Progenitor cell of endocrine pancreas (in vitro differentiated cells): ENCODE measurements around the gene EID2. TPM values are rescaled to one million over a fixed set of nuclear protein-coding genes. Genes with fewer than 3 reads are reported as not detected.

Experiments
- DNase-seq: peaks from one replicate; pipeline ENCODE4 v3.0.0; 2021; ENCODE audit warnings: low spot score; ENCODE audit not compliant: unreplicated experiment
- H3K27ac Mint-ChIP-seq: 2 replicates; pipeline ENCODE4 v1.8.0; 2021; ENCODE audit warnings: mild to moderate bottlenecking, moderate library complexity, mixed read lengths
- H3K27me3 Mint-ChIP-seq: 2 replicates; pipeline ENCODE4 v1.8.0; 2021; ENCODE audit warnings: mixed read lengths
- H3K36me3 Mint-ChIP-seq: 2 replicates; pipeline ENCODE4 v1.8.0; 2022; ENCODE audit warnings: mixed read lengths; ENCODE audit not compliant: insufficient read depth
- H3K4me1 Mint-ChIP-seq: 2 replicates; pipeline ENCODE4 v1.8.0; 2021; ENCODE audit warnings: low read depth, mixed read lengths
- H3K4me3 Mint-ChIP-seq: 2 replicates; pipeline ENCODE4 v1.8.0; 2021; ENCODE audit warnings: low read depth, mild to moderate bottlenecking, moderate library complexity, mixed read lengths
- H3K9me3 Mint-ChIP-seq: 2 replicates; pipeline ENCODE4 v1.8.0; 2021; ENCODE audit warnings: low read depth, mixed read lengths
- CTCF ChIP-seq: fragments of 200-600 bp; sonication (generic); IDR thresholded peaks from one replicate; pipeline ENCODE4 v1.5.0; 2021; ENCODE audit warnings: antibody characterized with exemption, mild to moderate bottlenecking; ENCODE audit not compliant: unreplicated experiment
- total RNA-seq: library from RNA; stranded (reverse); gene quantifications from 2 replicates; pipeline ENCODE4 v1.2.1, GENCODE V29; 2021

Gene EID2
- total RNA-seq, 1 donor from 2014 or later, result 24.1 TPM

GRCh38 chr19:39492225-39492624 lies 47.7 kb downstream of the EID2 start:
- Mint-ChIP-seq H3K4me1 (no peaks in the 10 kb centered on the region), H3K9me3 (no peaks in the 10 kb centered on the region), H3K27me3 (peaks cover 14% of the 10 kb centered on the region), H3K4me3 (no peak overlapping the region), H3K36me3 (peaks cover 10% of the 10 kb centered on the region), H3K27ac (no peak overlapping the region)
- TF ChIP-seq CTCF, result no peak
- DNase-seq, result no peak

- peaks cover 14% of the 10 kb centered on the region for H3K36me3 Mint-ChIP-seq
These were observed 50.2 kb downstream of the EID2 start for GRCh38 chr19:39489756-39490155.

More at GRCh38 chr19:39489756-39490155, 50.2 kb downstream of the EID2 start:
- no peak for TF ChIP-seq CTCF
- Mint-ChIP-seq H3K27me3 (no peaks in the 10 kb centered on the region), H3K9me3 (no peaks in the 10 kb centered on the region), H3K4me1 (no peaks in the 10 kb centered on the region), H3K27ac (no peak overlapping the region), H3K4me3 (no peak overlapping the region)
- no peak for DNase-seq

Other genes starting within 250 kb of the EID2 start
- not detected in 2 replicates for gene IFNL1, start 243.8 kb downstream of the EID2 start, total RNA-seq
- 4.8 and 5.2 TPM in 2 replicates for gene LRFN1, start 219.3 kb downstream of the EID2 start, total RNA-seq
- not detected in 2 replicates for gene GMFG, start 204.1 kb downstream of the EID2 start, total RNA-seq
- 140 and 152 TPM in 2 replicates for gene SAMD4B, start 197.7 kb downstream of the EID2 start, total RNA-seq
- gene PAF1, start 149.1 kb downstream of the EID2 start, total RNA-seq, result 49.4 and 49.5 TPM in 2 replicates
- 36.3 and 39.0 TPM in 2 replicates for gene MED29, start 148.8 kb downstream of the EID2 start, total RNA-seq
- gene ZFP36, start 133.3 kb downstream of the EID2 start, total RNA-seq, result 10.5 and 10.6 TPM in 2 replicates
- gene PLEKHG2, start 127.5 kb downstream of the EID2 start, total RNA-seq, result 162 and 170 TPM in 2 replicates
- 1,449 and 1,510 TPM in 2 replicates for gene RPS16, start 104.2 kb downstream of the EID2 start, total RNA-seq
- gene SUPT5H, start 94.6 kb downstream of the EID2 start, total RNA-seq, result 170 and 171 TPM in 2 replicates
- gene TIMM50, start 59.3 kb downstream of the EID2 start, total RNA-seq, result 79.3 TPM in 2 replicates
- 0.93 and 1.1 TPM in 2 replicates for gene DLL3, start 41.2 kb downstream of the EID2 start, total RNA-seq
- 5.1 and 6.5 TPM in 2 replicates for gene SELENOV, start 25.0 kb downstream of the EID2 start, total RNA-seq
- 1.8 and 2.0 TPM in 2 replicates for gene EID2B, start 7.3 kb downstream of the EID2 start, total RNA-seq
- not detected in 2 replicates for gene LGALS13, start 62.4 kb upstream of the EID2 start, total RNA-seq
- not detected in 2 replicates for gene LGALS16, start 115.8 kb upstream of the EID2 start, total RNA-seq
- gene LGALS14, start 164.3 kb upstream of the EID2 start, total RNA-seq, result not detected in 2 replicates
- gene CLC, start 197.9 kb upstream of the EID2 start, total RNA-seq, result not detected in 2 replicates
- not detected in 2 replicates for gene LEUTX, start 238.7 kb upstream of the EID2 start, total RNA-seq